HPDE6-E6E7 (cell line): ENCODE results near the gene ASTN2.
"Not testable (repeated sequence)": the region's sequence is repeated elsewhere in the genome, so short reads cannot be mapped to it uniquely, and the experiment has no call there.

Source experiments
- DNase-seq: peaks from one replicate; pipeline ENCODE4 v3.0.0; 2011; ENCODE audit warnings: missing footprints; ENCODE audit errors: extremely low spot score

The ASTN2 gene

DNA sequence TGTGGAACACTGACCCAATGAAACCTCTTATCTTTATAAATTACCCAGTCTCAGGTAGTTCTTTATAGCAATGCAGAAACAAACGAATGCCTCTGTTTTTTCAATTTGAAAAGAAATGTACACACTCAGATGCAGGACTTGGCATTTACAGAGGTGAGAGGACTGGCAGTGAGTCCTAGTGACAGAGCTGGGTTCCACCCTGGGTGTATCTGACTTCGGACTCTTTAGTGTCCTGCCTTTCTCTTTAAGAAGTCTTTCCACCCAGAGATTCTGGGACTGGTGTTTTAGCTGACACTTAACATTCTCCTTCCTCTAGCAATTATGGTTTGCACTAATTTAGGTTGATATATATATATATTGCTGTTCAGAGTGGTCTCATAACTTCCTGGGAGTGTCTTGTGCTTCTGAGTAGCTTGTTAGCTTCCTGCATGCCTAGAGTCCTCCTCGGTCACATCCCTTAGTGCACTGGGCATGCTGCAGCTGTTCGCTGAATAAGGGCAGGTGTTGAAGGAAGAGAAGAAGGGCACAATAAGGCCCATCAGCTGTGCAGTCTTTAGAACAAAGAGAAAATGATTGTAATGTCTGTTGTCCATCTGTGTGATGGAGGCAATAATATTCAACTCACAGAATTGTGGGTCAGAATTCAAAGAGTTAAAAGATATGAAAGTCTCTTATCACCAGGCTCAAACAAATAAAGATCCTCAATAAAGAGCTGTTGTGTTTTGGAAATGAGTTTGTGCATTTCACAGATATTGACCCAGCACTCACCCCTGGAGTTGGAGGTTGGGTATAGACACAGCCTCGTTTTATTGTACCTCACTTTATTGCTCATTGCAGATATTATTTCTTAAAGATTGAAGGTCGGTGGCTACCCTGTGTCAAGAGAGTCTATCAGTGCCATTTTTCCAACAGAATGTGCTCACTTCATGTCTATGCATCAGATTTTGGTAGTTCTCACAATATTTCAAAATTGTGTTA is 540.6 kb downstream of the ASTN2 start:
- DNase-seq = no peak

DNA sequence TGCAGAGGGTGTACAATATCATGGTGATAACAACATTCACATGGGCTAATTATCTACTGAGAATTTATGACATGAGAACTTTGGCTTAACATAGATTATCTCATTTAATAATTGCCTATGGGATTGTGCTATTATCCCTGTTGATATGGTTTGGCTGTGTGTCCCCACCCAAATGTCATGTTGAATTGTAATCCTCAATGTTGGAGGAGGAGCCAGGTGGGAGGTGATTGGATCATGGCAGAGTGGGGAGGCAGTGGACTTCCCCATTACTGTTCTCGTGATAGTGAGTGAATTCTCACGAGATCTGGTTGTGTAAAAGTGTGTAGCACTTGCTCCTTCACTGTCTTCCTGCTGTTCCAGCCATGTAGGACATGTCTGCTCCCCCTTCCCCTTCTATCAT is 541.4 kb downstream of the ASTN2 start:
- DNase-seq = no peak

DNA sequence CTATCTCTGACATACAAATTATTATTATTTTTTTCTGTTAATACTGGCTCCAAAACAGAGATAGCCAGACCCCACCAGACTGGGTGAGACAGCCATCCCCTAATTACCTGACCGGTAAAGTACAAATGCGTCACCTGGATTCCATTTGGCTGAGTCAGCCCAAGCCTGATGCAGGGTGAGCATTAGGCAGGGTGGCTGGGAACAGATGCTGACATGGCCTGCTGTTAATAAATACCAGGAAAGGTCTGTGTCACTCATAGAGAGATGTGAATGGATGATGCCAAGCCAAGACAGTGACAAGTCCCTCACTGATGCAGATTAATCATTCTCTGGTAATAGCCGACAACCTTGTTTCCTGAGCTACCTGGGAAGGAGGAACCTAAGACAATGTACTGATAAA is 544.3 kb downstream of the ASTN2 start:
- peak; percentile 92 for DNase-seq

DNA sequence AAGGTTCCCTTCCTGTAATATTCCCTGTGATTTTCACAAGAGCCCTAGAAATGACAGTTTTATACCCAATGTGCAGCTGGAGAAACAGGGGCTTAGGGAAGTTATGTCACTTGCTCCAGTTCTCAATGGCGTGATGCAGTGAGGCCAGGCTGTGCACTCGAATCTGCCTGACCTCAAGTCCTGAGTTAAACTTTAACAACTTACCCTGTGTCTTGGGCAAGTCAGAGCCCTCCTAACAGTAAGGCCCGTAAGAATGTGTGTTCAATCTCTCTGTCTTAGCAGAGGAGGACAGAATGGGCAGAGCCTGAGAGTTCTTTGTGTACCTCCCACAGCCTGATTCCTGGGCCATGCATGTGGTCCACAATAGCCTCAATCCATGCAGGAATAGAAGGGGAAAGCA is 546.7 kb downstream of the ASTN2 start:
- no peak for DNase-seq

DNA sequence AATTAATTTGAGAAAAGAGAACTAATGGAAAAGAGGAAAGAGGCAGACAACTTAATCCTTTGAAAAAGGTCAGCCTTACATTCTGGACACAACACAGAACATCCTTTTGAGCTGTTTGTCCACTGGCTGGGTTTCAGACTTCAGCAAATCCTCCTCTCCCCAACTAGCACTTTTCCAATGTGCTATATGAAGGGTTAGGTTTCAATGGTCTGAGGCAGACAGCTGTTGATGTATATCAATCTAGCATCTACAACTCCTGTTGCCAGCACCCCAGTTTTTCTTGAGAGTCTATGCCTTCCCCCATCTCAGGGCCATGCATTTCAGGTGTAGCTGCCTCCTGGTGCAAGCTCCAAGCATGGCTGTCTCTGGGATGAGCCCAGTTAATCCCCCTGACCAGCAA is 553.5 kb downstream of the ASTN2 start:
- DNase-seq = no peak

DNA sequence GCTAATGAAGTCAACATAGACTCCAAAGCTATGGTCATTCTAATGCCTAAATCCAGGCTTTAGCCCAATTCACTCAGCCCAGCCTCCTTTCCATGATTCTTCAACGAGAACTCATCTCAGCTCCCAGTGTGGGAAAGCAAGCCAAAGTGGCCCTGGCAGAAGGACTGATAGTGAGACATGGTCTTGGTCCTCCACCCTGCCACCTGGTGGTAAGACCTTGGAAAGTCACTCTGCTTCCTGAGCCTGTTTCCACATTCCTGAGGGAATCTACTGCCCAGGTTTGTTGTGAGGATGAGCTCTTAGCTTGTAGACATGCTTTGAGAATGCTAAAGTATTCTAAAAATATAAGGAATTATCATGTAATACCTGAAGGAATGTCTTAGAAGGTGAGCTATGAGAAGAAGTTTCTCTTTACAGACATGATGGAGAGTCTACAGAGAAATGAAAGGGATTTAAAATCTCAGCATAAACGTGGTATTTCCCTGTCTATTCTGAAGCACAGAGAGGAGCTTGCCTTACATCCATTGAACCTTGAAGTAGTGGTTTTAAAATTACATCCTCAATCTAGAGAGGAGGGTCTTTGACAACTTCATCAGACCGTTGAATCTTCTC is 554.2 kb downstream of the ASTN2 start:
- peak; percentile 57 for DNase-seq

DNA sequence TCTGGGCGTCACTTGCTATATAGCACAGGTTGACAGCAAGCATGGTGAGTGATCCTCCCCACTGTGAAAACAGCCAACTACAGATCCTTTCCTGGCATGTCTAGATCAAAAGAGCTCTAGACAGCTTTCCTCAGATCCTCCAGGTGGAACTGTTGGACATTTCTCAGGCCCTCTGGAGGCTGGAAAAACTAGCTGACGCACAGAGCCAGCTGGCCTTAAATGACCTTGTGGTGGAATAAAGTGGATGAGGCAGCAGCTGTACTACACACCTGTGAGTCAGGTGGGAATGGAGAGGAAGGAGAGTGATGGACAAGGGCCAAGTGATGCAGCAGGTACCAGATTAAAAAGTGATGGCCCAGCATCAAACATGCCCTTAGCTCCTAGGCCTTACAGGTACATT is 555.1 kb downstream of the ASTN2 start:
- peak; percentile 82 for DNase-seq

DNA sequence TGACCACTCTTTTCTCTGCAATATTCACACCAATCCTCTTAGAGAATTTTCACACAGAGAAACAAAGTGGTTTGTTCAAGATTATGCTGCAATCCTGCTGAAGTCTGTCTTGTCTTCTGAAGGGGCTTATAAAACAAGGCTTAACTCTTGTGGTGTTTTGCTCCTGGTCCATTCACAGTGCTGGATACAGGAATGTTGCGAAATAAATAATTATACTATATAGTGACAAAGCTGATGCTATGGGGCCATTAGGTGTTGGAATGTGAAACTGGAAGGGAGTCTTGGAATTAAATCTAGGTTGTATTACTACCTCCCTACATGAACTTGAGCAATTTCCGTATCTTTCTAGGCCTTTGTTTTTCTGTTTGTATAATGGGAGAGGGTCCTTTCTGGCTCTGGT is 557.5 kb downstream of the ASTN2 start:
- DNase-seq = no peak

DNA sequence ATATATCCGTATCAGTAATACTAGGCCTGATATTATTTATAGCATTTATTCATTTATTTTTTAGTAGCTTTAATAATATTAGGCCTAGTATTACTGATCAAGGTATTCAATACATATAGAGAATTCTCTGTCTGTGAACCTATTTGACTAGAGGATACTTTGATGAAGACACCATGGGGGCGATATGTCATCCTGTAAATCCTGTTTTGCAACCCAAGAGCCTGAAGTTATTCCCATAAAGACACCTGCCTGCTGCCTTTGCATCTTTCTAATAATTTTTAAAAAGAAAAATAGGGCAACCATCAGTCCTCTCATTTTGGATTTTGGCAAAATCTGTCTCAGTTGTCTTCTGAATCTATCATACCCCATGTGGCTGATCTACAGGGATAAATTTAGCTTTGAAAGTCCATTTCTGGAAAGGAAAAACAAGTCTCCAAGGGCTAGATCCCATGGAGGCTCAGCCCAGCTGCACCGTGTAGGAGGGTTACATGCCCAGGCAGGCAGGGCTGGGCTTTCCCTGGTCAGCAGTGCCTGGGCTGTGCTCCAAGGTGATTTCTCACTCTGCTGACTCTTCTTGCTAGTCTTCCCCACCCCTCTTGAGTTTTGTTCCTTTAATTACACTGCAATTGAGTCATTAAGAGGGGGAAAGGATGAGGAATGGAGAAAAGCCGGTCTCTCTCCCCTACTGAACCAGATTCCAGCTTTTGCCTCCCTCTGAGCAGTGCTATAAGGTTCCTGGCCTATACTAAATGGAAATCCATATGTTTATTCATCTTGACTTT is 558.8 kb downstream of the ASTN2 start:
- DNase-seq = peak; percentile 95

DNA sequence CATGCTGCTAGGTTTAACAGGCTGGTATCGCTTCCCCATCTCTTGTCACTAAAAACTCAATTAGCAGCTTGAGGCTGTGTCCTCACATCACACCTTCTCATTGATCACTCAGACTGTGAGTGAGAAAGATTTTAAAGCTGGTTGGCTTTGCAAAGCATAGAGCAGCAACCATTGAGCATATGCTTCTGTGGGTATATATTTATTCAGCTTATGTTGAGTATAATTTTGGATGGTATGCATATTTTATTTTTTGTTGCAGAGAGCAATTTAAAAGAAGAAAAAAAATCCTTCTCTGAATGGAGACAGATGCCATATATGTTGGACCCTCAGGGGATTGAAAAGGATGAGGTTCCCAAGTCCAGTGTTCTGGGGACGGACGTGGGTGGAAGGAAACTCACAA is 565.1 kb downstream of the ASTN2 start:
- no peak for DNase-seq

DNA sequence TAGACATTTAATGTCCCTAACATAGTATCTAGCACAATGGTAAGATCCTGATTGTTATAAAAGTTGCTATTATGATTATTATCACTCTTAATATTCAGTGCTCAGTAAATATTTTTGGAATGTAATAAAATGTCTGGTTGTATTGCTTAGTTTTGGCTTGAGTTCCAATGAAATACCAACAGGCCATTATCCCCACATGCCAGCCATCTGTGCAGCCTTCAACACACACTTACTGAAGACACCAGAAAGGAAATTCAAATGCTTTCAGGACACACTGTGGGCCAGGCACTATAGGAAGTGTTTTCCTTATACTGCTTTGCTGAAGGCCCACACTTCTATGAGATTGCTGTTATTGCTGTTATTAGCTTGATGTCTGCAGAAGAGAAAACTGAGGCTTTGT is 570.2 kb downstream of the ASTN2 start:
- DNase-seq = no peak

DNA sequence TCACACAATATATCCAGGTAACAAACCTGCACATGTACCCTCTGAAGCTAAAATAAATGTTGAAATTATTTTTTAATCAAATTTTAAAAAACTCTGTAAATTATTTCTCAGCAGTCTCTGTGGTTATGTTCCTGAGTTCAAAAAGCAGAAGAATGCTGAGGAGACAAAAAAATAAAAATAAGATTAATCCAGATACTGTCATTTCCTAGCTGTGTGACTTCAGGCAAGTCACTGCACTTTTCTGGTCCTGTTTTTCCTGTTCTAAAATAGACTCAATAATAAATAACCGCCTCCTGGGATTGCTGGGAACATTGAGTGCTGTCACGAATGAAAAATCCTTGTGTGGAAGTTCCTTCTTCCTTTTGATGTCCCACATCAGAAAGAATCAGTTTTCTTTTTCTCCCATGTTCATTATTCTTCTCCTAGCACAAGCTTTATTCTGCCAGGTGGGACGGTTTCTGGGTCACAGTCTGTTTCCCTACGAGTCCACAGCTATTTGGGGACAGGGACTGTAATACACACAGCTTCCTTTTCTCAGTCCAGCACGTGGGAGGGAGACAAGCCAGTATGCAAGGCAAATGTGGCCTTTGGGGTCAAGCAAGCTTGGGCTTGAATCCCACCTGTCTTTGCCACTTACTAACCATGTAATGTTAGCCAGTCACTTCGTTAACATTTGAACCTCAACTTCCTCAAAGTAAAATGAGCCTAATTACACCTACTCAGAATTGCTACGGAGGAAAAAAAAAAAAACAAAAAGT is 570.8 kb downstream of the ASTN2 start:
- DNase-seq = no peak

DNA sequence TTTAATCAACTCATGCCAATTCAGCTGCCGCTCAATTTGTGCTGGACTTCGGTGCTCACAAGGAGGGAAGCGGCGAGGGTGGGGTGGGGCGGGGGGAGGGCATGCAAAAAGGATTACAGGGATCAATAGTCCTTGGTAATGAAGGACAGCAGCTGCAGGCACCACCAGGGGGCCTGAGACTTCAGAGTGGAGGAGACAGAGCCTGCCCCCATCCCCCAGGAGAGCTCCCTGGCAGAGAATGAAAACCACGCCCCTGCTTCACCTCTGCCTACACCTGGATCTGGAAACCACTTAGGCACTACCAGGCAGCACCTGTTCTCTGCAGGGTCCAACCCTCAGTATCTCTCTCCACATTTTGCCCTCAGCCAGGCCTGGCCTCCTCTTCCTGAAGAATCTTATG is 572.2 kb downstream of the ASTN2 start:
- no peak for DNase-seq

DNA sequence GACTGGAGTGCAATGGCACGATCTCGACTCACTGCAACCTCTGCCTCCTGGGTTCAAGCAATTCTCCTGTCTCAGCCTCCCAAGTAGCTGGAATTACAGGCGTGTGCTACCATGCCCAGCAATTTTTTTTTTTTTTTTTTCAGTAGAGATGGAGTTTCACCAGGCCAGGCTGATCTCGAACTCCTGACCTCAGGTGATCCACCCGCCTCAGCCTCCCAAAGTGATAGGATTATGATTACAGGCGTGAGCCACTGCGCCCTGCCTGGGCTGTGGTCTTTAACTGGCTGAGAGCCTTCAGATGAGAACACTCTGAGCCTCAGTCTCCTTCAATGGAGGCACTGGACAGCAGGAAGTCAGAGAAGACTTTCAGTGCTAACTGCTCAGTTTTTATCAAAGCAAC is 576.4 kb downstream of the ASTN2 start:
- not testable (repeated sequence) for DNase-seq

DNA sequence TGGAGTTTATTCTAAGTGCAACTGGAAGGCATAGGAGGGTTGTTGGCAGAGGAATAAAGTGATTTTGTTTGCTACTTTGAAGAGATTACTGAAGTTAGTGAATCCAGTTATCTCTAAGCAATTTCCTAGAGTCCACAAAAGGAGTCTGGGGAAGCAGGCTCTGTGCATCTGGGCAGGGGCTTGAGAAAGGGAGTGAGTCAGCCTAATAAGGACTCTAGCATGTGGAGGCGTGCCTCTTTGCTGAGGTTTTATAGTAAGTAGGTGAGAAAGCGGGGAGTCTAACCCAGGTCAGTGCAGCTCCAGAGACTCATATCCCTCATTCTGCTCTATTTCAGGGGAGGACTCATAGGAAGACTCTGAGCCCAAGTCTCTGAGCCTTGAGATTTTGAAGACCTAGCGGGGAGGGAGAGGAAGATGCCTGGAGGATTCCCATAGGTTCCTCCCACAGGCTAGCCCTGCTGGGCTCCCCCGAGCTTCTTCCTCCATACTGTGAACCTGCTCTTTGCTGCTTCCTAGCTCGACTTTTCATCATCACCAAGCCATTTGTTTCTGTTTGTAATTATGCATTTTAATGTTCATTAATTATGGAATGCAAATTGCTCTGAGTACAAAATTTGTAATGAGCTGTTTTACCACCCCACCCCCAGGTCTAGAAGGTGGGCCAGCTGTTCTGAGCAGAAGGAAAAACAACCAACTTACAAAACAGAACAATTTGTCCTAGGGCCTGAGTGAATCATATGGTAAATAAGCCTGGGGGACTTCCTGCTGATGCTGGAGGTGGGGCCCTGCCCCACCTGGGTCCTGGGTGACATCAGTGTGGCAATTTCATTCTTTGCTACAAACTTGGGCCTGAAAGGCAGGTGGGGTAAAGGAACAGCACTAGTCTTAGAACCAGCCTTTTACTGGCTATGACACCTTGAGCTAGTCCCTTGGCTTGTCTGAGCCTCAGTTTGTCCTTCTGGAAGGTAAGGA is 577.6 kb downstream of the ASTN2 start:
- peak; percentile 79 for DNase-seq

DNA sequence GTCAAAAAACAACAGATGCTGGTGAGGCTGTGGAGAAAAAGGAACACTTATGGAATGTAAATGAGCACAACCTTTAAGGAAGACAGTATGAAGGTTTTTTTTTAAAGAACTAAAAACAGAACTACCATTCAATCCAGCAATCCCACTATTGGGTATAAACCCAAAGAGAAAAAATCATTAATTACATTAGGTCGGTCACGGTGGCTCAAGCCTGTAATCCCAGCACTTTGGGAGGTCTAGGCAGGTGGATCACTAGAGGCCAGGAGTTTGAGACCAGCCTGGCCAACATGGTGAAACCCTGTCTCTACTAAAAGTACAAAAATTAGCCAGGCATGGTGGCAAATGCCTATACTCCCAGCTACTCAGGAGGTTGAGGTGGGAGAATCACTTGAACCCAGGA is 584.5 kb downstream of the ASTN2 start:
- not testable (repeated sequence) for DNase-seq

DNA sequence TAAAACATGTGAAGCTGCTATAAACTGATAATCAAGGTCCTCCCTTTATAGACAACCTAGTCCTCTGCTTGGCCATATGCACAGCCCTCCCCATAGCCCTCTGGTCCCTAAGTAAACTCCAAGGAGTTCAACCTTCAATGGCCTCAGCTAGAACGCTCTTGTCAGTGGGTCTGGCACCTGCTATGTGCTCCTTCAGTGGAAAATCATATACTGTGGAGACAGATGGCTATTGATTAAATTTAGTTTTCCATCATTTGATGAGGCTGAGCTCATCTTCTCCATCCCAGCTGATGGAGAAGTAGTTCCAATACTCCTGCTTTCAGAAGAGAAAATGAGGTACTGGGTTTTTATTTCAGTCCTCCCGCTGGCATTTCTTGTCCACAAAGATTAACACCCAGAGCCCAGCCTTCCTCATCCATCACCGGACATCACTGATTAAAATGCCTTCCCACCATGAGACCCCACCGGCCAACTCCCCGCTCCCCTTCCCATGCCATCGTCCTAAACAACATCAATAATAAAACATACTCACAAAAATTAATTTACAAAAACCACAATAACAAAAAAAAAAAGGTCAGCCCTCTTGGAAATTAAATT is 593.1 kb downstream of the ASTN2 start:
- DNase-seq = no peak

DNA sequence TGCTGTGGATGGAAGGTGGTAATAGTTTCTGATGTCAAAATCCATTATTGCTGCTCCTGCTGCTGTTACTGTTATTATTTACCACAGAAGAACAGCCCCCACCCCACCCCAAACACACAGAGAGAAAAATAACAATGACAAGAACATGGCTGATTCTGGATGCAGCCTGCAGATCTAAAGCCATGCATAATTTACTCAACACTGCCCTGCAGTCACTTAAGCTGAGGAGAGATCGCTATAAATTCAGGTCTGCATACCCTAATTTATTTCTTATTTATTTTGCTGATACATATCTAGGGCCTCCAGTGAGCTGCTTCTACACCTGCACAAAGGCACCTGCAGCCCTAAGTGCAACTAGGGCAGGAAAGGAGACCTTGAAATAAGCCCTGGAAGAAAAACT is 595.7 kb downstream of the ASTN2 start:
- DNase-seq = no peak

DNA sequence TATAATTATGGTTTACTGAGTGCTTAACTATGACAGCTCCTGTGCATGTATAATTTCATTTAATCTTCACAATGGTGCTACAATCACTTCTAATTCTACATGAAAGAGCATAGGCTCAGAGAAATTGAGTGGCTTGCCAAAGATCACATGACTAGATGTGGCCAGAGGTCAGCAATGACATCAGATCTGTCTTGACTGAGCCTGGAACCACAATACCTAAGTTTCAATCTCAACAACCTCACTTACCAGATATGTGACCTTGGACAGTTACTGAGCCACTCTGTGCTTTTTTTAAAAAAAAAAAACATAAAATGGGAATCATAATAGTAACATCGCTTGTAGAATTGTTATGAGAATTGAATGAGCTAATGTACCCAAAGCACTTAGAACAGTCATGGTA is 597.1 kb downstream of the ASTN2 start:
- no peak for DNase-seq

DNA sequence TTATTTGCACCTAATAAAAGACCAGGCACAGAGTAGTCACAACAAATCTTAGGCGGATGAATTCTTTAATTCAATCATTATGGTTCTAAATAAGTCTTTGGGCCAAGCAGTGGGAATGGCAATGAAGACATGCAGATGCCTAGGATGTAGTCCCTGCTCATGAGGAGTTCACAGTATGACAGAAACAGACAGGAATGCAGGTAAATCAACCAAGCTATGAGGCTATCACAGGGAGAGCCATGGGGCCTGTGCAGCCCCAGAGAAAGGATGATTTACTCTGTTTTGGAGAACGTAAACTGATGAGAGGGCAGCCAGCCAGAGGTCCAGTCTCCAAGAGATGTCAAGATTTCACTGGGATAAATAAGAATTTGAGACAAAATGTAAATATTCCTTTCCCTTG is 598.4 kb downstream of the ASTN2 start:
- DNase-seq = no peak
